ENCODE results near the gene SLC15A4.

The SLC15A4 gene

DNA sequence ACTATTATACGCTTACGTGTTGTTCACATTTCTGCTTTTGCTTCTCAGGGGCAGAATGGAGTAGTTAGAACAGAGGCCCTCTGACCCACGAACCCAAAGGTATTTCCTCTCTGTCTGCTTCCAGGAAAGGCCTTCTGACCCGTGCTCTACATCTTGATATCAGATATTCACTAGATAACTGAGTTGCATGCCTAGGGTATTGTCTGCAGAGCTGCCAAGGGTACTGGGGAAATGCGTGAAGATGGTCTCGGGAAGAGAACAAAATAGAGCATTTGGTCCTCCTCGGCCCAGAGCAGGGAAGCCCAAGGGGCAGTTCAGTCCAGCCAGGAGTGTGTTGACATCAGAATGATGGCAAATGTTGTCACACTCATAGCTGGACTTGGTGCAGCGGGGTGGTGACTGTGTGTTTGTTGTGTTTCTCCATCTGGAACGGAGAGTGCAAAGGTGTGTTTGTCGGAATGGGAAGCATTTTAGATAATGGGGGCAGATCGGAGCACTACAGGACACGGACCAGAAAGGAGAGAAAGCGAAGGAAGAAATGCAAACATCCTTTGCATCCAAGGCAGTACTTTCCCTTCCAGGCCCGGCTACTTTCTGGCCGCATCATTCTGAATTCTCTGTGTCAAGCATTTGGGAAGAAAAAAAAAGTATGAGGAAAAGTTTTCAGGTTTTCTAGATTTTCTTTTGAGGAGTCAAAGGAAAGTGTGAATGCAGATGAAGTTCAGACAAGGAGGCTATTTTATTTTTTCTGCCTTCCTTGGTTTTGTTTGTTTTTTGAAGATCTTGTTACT lies 37.7 kb upstream of the SLC15A4 start:
- H3K4me3 ChIP-seq (replicated peaks; ENCODE audit: low read depth, low read length) = no peak overlapping the region
- DNase-seq (ENCODE audit: extremely low read depth, low read depth) = no peak
- TF ChIP-seq, protein P1, sequence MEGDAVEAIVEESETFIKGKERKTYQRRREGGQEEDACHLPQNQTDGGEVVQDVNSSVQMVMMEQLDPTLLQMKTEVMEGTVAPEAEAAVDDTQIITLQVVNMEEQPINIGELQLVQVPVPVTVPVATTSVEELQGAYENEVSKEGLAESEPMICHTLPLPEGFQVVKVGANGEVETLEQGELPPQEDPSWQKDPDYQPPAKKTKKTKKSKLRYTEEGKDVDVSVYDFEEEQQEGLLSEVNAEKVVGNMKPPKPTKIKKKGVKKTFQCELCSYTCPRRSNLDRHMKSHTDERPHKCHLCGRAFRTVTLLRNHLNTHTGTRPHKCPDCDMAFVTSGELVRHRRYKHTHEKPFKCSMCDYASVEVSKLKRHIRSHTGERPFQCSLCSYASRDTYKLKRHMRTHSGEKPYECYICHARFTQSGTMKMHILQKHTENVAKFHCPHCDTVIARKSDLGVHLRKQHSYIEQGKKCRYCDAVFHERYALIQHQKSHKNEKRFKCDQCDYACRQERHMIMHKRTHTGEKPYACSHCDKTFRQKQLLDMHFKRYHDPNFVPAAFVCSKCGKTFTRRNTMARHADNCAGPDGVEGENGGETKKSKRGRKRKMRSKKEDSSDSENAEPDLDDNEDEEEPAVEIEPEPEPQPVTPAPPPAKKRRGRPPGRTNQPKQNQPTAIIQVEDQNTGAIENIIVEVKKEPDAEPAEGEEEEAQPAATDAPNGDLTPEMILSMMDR (IDR thresholded peaks at IDR 0.05; ENCODE audit: low read depth, low read length, missing control alignments) = no peak

DNA sequence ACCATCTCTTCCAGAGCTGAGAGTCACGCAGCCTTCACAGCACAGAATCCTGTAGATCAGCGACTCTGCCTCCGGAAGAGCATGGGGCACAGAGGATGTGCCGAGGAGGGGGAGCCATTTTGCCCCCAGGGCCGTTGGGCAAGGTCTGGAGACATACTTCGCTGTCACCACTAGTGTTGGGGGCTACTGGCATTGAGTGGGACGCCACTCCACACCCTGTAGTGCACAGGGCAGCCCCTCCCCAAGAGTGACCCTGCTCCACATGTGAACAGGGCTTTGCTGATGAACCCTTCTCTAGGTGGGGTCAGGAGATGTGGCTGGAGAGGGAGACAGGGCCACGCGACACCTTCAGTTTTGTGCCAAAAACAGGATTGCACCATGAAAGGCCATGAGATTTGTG lies 35.6 kb upstream of the SLC15A4 start:
- H3K4me3 ChIP-seq (replicated peaks; ENCODE audit: low read depth, low read length) = no peak overlapping the region
- TF ChIP-seq, protein P1 (IDR thresholded peaks at IDR 0.05; ENCODE audit: low read depth, low read length, missing control alignments) = no peak
- DNase-seq (ENCODE audit: extremely low read depth, low read depth) = no peak

- TF ChIP-seq, protein P1 (IDR thresholded peaks at IDR 0.05; ENCODE audit: low read depth, low read length, missing control alignments) = no peak
- no peak for DNase-seq (ENCODE audit: extremely low read depth, low read depth)
- no peak overlapping the region for H3K4me3 ChIP-seq (replicated peaks; ENCODE audit: low read depth, low read length)
These were observed 33.5 kb upstream of the SLC15A4 start for GRCh38 chr12:128857133-128857763.

DNA sequence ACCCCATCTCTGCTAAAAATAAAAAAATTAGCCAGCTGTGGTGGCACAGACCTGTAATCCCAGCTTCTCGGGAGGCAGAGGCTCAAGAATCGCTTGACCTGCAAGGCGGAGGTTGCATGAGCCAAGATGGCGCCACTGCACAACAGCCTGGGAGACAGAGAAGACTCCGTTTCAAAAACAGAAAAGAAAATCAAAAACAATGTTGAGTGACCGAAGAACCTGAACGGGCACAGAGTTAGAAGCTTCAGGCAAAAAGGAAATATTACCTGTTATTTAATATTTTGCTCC lies 33.0 kb upstream of the SLC15A4 start:
- DNase-seq (ENCODE audit: extremely low read depth, low read depth) = no peak
- TF ChIP-seq, protein P1 (IDR thresholded peaks at IDR 0.05; ENCODE audit: low read depth, low read length, missing control alignments) = no peak
- H3K4me3 ChIP-seq (replicated peaks; ENCODE audit: low read depth, low read length) = no peak overlapping the region

GRCh38 chr12:128856035-128856790 lies 32.5 kb upstream of the SLC15A4 start:
- DNase-seq (ENCODE audit: extremely low read depth, low read depth) = no peak
- H3K4me3 ChIP-seq (replicated peaks; ENCODE audit: low read depth, low read length) = no peak overlapping the region
- TF ChIP-seq, protein P1 (IDR thresholded peaks at IDR 0.05; ENCODE audit: low read depth, low read length, missing control alignments) = no peak

DNA sequence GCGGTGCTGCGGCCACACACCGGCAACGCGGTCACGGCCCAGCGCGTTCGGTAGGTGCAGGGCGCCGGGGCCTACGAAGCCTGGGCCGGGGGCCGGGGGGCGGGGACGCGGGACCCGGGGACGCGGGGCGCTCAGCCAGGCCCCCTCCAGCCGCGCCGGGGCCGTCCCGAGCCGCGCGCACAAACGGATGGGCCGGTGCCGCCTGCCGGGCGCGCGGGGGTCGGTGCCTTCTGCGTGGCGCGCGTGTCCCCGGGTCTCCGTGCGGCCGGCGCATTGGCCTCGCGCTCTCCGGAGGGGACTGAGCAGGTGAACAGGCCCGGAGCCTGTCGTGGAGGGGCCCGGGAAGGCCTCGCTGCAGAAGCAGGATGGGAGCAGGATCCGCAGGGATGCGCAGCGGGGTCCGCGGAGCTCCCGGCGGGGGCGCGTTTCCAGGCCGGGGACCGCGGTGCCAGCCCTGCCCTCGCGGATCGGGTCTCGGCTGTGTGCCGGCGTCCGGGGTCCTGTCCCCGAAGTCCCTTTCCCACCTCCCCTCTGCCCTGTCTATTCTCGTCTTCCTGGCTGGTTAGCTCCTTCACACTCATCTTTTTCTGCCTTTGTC lies 29.9 kb upstream of the SLC15A4 start:
- H3K4me3 ChIP-seq (replicated peaks; ENCODE audit: low read depth, low read length) = no peak overlapping the region
- DNase-seq (ENCODE audit: extremely low read depth, low read depth) = no peak

More for the DNA sequence above, 29.9 kb upstream of the SLC15A4 start:
- TF ChIP-seq, protein P1 (IDR thresholded peaks at IDR 0.05; ENCODE audit: low read depth, low read length, missing control alignments) = no peak
